SIG-M5 treated with dmso at 0.1 percent for 504 hours (cell line): ENCODE data around the gene PROSER2.

Experiments used
- DNase-seq: peaks from one replicate; lab custom pipeline; 2025; ENCODE audit not compliant: unreplicated experiment; lab: John Stamatoyannopoulos, UW

Gene PROSER2

GRCh38 chr10:11866199-11866925 lies 43.2 kb downstream of the PROSER2 start:
- no peak for DNase-seq

- DNase-seq, result no peak
Measured at GRCh38 chr10:11869219-11869618, 46.1 kb downstream of the PROSER2 start.

- no peak for DNase-seq
Measured at GRCh38 chr10:11869743-11870460, 46.7 kb downstream of the PROSER2 start.

GRCh38 chr10:11870461-11870780 lies 47.3 kb downstream of the PROSER2 start:
- no peak for DNase-seq

- DNase-seq, result no peak
Measured at GRCh38 chr10:11870900-11871400, 47.8 kb downstream of the PROSER2 start.

GRCh38 chr10:11871466-11871865 lies 48.3 kb downstream of the PROSER2 start:
- DNase-seq, result no peak

GRCh38 chr10:11874568-11875493 lies 51.7 kb downstream of the PROSER2 start:
- peak; percentile 56 for DNase-seq

GRCh38 chr10:11875494-11876281 lies 52.5 kb downstream of the PROSER2 start:
- peak; percentile 61 for DNase-seq

GRCh38 chr10:11876324-11876723 lies 53.2 kb downstream of the PROSER2 start:
- DNase-seq, result no peak

GRCh38 chr10:11876805-11877590 lies 53.8 kb downstream of the PROSER2 start:
- no peak for DNase-seq

- DNase-seq, result no peak
Measured at GRCh38 chr10:11877591-11877905, 54.4 kb downstream of the PROSER2 start.

GRCh38 chr10:11878776-11879175 lies 55.6 kb downstream of the PROSER2 start:
- DNase-seq, result no peak

- DNase-seq, result no peak
Measured at GRCh38 chr10:11879387-11880094, 56.4 kb downstream of the PROSER2 start.

- DNase-seq, result no peak
Measured at GRCh38 chr10:11880151-11881029, 57.2 kb downstream of the PROSER2 start.

- no peak for DNase-seq
Measured at GRCh38 chr10:11881030-11881476, 57.9 kb downstream of the PROSER2 start.

GRCh38 chr10:11881477-11882417 lies 58.6 kb downstream of the PROSER2 start:
- peak; percentile 12 for DNase-seq
